Central memory CD8-positive, alpha-beta T cell (primary cell): ENCODE results near the gene TGFBRAP1.

Experiments
- ATAC-seq: fragments of 150-1000 bp; cut with Tn5 transposase; replicated peaks from 2 replicates; pipeline ENCODE4 v1.10.0; 2022; ENCODE audit warnings: mild to moderate bottlenecking, moderate FRiP score, moderate number of reproducible peaks; ENCODE audit not compliant: poor library complexity, severe bottlenecking; ENCODE audit errors: extremely low read depth
- DNase-seq, 2 donors: peaks; one replicate each; pipeline ENCODE4 v3.0.0; 2021; ENCODE audit warnings: low spot score in 2 of 2
- H3K27ac Mint-ChIP-seq: one replicate; pipeline ENCODE4 v1.8.0; 2022; ENCODE audit warnings: low read depth, mild to moderate bottlenecking, moderate library complexity, mixed read lengths
- H3K27me3 Mint-ChIP-seq: one replicate; pipeline ENCODE4 v1.8.0; 2022; ENCODE audit warnings: mixed read lengths
- H3K36me3 Mint-ChIP-seq: one replicate; pipeline ENCODE4 v1.8.0; 2022; ENCODE audit warnings: mild to moderate bottlenecking, moderate library complexity, mixed read lengths; ENCODE audit not compliant: insufficient read depth
- H3K4me1 Mint-ChIP-seq: one replicate; pipeline ENCODE4 v1.8.0; 2022; ENCODE audit warnings: mixed read lengths
- H3K4me3 Mint-ChIP-seq: one replicate; pipeline ENCODE4 v1.8.0; 2022; ENCODE audit warnings: mild to moderate bottlenecking, moderate library complexity, mixed read lengths
- H3K9me3 Mint-ChIP-seq: one replicate; pipeline ENCODE4 v1.8.0; 2022; ENCODE audit warnings: mixed read lengths

The TGFBRAP1 gene

GRCh38 chr2:105329561-105330495 lies at the start of gene TGFBRAP1:
TSS of gene TGFBRAP1 (minus strand) at chr2:105329735. CDS start at chr2:105308301, 21,434 bp downstream.
- DNase-seq (peak in 1 of 2 donors; percentile 40), ATAC-seq (peak; percentile 83)
- peak within 1 kb of the TSS; percentile 73 for H3K27ac Mint-ChIP-seq
- H3K36me3 Mint-ChIP-seq, result peaks cover 14% of the 10 kb centered on the region
- H3K4me1 Mint-ChIP-seq, result peaks cover 28% of the 10 kb centered on the region
- H3K4me3 Mint-ChIP-seq, result peak within 1 kb of the TSS; percentile 79
- H3K27me3 Mint-ChIP-seq, result no peaks in the 10 kb centered on the region
- no peaks in the 10 kb centered on the region for H3K9me3 Mint-ChIP-seq

- DNase-seq, result no peak
- H3K27ac Mint-ChIP-seq, result no peak overlapping the region
These were observed 49.4 kb upstream of the TGFBRAP1 start for GRCh38 chr2:105378921-105379383.

GRCh38 chr2:105378276-105378840 lies 48.8 kb upstream of the TGFBRAP1 start:
- Mint-ChIP-seq H3K4me3 (no peak overlapping the region), H3K27me3 (no peaks in the 10 kb centered on the region), H3K27ac (no peak overlapping the region), H3K4me1 (peaks cover 10% of the 10 kb centered on the region), H3K9me3 (no peaks in the 10 kb centered on the region), H3K36me3 (no peaks in the 10 kb centered on the region)
- ATAC-seq, result no peak
- DNase-seq, result no peak

More at GRCh38 chr2:105378921-105379383, 49.4 kb upstream of the TGFBRAP1 start:
- no peak for ATAC-seq
- Mint-ChIP-seq H3K4me1 (peaks cover 4% of the 10 kb centered on the region), H3K36me3 (no peaks in the 10 kb centered on the region), H3K9me3 (no peaks in the 10 kb centered on the region), H3K27me3 (no peaks in the 10 kb centered on the region), H3K4me3 (no peak overlapping the region)

- no peaks in the 10 kb centered on the region for H3K9me3 Mint-ChIP-seq
- no peak overlapping the region for H3K27ac Mint-ChIP-seq
- H3K27me3 Mint-ChIP-seq, result no peaks in the 10 kb centered on the region
- H3K36me3 Mint-ChIP-seq, result no peaks in the 10 kb centered on the region
- H3K4me1 Mint-ChIP-seq, result peaks cover 15% of the 10 kb centered on the region
- no peak overlapping the region for H3K4me3 Mint-ChIP-seq
- DNase-seq, result no peak
- ATAC-seq, result no peak
These were observed 48.3 kb upstream of the TGFBRAP1 start for GRCh38 chr2:105377871-105378270.

GRCh38 chr2:105376789-105377240 lies 47.3 kb upstream of the TGFBRAP1 start:
- H3K9me3 Mint-ChIP-seq, result no peaks in the 10 kb centered on the region
- H3K36me3 Mint-ChIP-seq, result no peaks in the 10 kb centered on the region
- no peak overlapping the region for H3K27ac Mint-ChIP-seq
- no peak overlapping the region for H3K4me3 Mint-ChIP-seq
- no peak for DNase-seq
- peaks cover 16% of the 10 kb centered on the region for H3K4me1 Mint-ChIP-seq
- no peaks in the 10 kb centered on the region for H3K27me3 Mint-ChIP-seq
- no peak for ATAC-seq

GRCh38 chr2:105376010-105376409 lies 46.5 kb upstream of the TGFBRAP1 start:
- Mint-ChIP-seq H3K4me1 (peaks cover 16% of the 10 kb centered on the region), H3K4me3 (no peak overlapping the region), H3K36me3 (no peaks in the 10 kb centered on the region), H3K27me3 (no peaks in the 10 kb centered on the region), H3K27ac (no peak overlapping the region), H3K9me3 (no peaks in the 10 kb centered on the region)
- DNase-seq (no peak), ATAC-seq (no peak)

- peaks cover under 1% of the 10 kb centered on the region for H3K36me3 Mint-ChIP-seq
- no peak for DNase-seq
These were observed 45.5 kb upstream of the TGFBRAP1 start for GRCh38 chr2:105375001-105375561.

GRCh38 chr2:105373895-105374401 lies 44.4 kb upstream of the TGFBRAP1 start:
- H3K4me3 Mint-ChIP-seq, result peak overlapping the region; percentile 75
- DNase-seq, result peak in 1 of 2 donors; percentile 34
- peaks cover 3% of the 10 kb centered on the region for H3K36me3 Mint-ChIP-seq
- no peaks in the 10 kb centered on the region for H3K27me3 Mint-ChIP-seq
- peak overlapping the region; percentile 95 for H3K27ac Mint-ChIP-seq
- H3K4me1 Mint-ChIP-seq, result peaks cover 26% of the 10 kb centered on the region
- peak; percentile 76 for ATAC-seq
- no peaks in the 10 kb centered on the region for H3K9me3 Mint-ChIP-seq

More at GRCh38 chr2:105375001-105375561, 45.5 kb upstream of the TGFBRAP1 start:
- peaks cover 19% of the 10 kb centered on the region for H3K4me1 Mint-ChIP-seq
- no peaks in the 10 kb centered on the region for H3K9me3 Mint-ChIP-seq
- H3K27ac Mint-ChIP-seq, result peak overlapping the region; percentile 95
- no peak for ATAC-seq
- H3K27me3 Mint-ChIP-seq, result no peaks in the 10 kb centered on the region
- peak overlapping the region; percentile 75 for H3K4me3 Mint-ChIP-seq

GRCh38 chr2:105373344-105373781 lies 43.8 kb upstream of the TGFBRAP1 start:
- Mint-ChIP-seq H3K27me3 (no peaks in the 10 kb centered on the region), H3K4me3 (peak overlapping the region; percentile 75), H3K27ac (peak overlapping the region; percentile 95), H3K36me3 (peaks cover 3% of the 10 kb centered on the region), H3K9me3 (no peaks in the 10 kb centered on the region), H3K4me1 (peaks cover 26% of the 10 kb centered on the region)
- ATAC-seq, result no peak
- no peak for DNase-seq

GRCh38 chr2:105371810-105372209 lies 42.3 kb upstream of the TGFBRAP1 start:
- ATAC-seq, result no peak
- Mint-ChIP-seq H3K27ac (no peak overlapping the region), H3K9me3 (no peaks in the 10 kb centered on the region), H3K27me3 (no peaks in the 10 kb centered on the region), H3K4me1 (peaks cover 26% of the 10 kb centered on the region), H3K36me3 (peaks cover 3% of the 10 kb centered on the region), H3K4me3 (no peak overlapping the region)
- DNase-seq, result no peak

GRCh38 chr2:105371156-105371555 lies 41.6 kb upstream of the TGFBRAP1 start:
- H3K4me3 Mint-ChIP-seq, result no peak overlapping the region
- no peaks in the 10 kb centered on the region for H3K9me3 Mint-ChIP-seq
- H3K27me3 Mint-ChIP-seq, result no peaks in the 10 kb centered on the region
- DNase-seq (no peak), ATAC-seq (no peak)
- peaks cover 3% of the 10 kb centered on the region for H3K36me3 Mint-ChIP-seq
- no peak overlapping the region for H3K27ac Mint-ChIP-seq
- peaks cover 26% of the 10 kb centered on the region for H3K4me1 Mint-ChIP-seq
